Tibial artery (tissue), 4 donors: ENCODE results near the gene C21orf91.

Experiments used
- DNase-seq, 2 donors: peaks; one replicate each; pipeline ENCODE4 v3.0.0-alpha.2; 2019
- H3K27ac ChIP-seq, 2 donors: fragments of 200-600 bp; sonication (generic) in 1 of 2; 1 replicate in 1 of 2; 2 replicates in 1 of 2; pipeline ENCODE4 v1.5.1; 2018 to 2019; ENCODE audit warnings: mild to moderate bottlenecking in 1 of 2
- H3K27me3 ChIP-seq, 2 donors: fragments of 200-600 bp; sonication (generic) in 1 of 2; one replicate each; pipeline versions ENCODE4 v1.5.1 to v1.6.0; 2016 to 2019
- H3K36me3 ChIP-seq, 3 donors: fragments of 200-600 bp; sonication (generic) in 2 of 3; one replicate each; pipeline ENCODE4 v1.5.1; 2016 to 2019; ENCODE audit warnings: mild to moderate bottlenecking in 2 of 3
- H3K4me1 ChIP-seq, 4 donors: fragments of 200-600 bp; sonication (generic) in 2 of 4; 1 replicate in 3 of 4; 2 replicates in 1 of 4; pipeline ENCODE4 v1.5.1; 2016 to 2019
- H3K4me3 ChIP-seq, 2 donors: fragments of 200-600 bp; sonication (generic) in 1 of 2; 1 replicate in 1 of 2; 2 replicates in 1 of 2; pipeline ENCODE4 v1.5.1; 2018 to 2019; ENCODE audit warnings: mild to moderate bottlenecking in 2 of 2
- H3K9me3 ChIP-seq, 3 donors: fragments of 200-600 bp; sonication (generic) in 1 of 3; one replicate each; pipeline ENCODE4 v1.5.1; 2016 to 2019
- intact Hi-C: fragments of 100-400 bp; cut with DNase I; formaldehyde crosslinking; loops from one replicate; pipeline ENCODE4 v1.15.0; 2023; ENCODE audit warnings: low total_unique reads
- TF ChIP-seq, protein P1 (sequence below), 2 experiments: fragments of 200-600 bp in 1 of 2; fragments of 450-650 bp in 1 of 2; IDR thresholded peaks; one replicate each; pipeline ENCODE4 v1.5.1; 2017 to 2019; ENCODE audit warnings: antibody characterized with exemption in 2 of 2, mild to moderate bottlenecking in 1 of 2, moderate library complexity in 1 of 2

C21orf91 gene

DNA sequence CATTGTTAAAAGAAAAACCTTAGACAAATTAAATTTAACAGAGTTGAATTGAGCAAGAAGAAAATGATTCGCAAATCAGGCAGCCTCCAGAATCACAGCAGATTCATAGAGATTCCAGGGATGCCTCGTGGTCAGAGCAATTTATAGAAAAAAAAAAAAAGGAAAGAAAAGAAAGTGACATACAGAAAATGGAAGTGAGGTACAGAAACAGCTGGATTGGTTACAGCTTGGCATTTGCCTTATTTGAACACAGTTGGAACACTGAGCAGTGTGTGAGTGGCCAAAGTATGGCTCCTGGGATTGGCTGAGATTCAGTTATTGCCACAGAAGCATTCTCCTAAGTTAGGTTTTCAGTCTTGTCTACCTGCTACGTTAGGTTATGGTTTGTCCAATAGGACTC, 9.1 kb upstream of the C21orf91 start:
- TF ChIP-seq, protein P1, sequence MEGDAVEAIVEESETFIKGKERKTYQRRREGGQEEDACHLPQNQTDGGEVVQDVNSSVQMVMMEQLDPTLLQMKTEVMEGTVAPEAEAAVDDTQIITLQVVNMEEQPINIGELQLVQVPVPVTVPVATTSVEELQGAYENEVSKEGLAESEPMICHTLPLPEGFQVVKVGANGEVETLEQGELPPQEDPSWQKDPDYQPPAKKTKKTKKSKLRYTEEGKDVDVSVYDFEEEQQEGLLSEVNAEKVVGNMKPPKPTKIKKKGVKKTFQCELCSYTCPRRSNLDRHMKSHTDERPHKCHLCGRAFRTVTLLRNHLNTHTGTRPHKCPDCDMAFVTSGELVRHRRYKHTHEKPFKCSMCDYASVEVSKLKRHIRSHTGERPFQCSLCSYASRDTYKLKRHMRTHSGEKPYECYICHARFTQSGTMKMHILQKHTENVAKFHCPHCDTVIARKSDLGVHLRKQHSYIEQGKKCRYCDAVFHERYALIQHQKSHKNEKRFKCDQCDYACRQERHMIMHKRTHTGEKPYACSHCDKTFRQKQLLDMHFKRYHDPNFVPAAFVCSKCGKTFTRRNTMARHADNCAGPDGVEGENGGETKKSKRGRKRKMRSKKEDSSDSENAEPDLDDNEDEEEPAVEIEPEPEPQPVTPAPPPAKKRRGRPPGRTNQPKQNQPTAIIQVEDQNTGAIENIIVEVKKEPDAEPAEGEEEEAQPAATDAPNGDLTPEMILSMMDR (IDR thresholded peaks at IDR 0.05), result no peak
- intact Hi-C loops, result no loop called here
- DNase-seq, result no peak
- Histone ChIP-seq H3K4me3 (no peak overlapping the region), H3K27ac (no peak overlapping the region), H3K4me1 (peaks cover 0 to 24% (median 0%) of the 10 kb centered on the region in 4 donors), H3K9me3 (no peaks in the 10 kb centered on the region), H3K36me3 (no peaks in the 10 kb centered on the region), H3K27me3 (no peaks in the 10 kb centered on the region)

DNA sequence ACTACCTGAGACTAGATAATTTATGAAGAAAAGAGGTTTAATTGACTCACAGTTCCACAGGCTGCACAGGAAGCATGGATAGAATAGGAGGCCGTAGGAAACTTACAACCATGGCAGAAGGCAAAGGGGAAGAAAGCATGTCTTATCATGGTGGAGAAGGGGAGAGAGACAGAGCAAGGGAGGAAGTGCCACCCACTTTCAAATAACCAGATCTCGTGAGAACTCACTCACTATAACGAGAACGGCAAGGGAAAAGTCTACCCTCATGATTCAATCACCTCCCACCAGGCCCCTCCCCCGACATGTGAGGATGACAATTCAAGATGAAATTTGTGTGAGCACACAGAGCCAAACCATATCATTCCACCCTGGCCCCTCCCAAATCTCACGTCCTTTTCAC, 4.7 kb upstream of the C21orf91 start:
- Histone ChIP-seq H3K4me3 (no peak overlapping the region), H3K4me1 (peaks cover 0 to 11% (median 0%) of the 10 kb centered on the region in 4 donors), H3K36me3 (no peaks in the 10 kb centered on the region), H3K9me3 (no peaks in the 10 kb centered on the region), H3K27me3 (no peaks in the 10 kb centered on the region), H3K27ac (no peak overlapping the region)
- intact Hi-C loops, result no loop called here
- TF ChIP-seq, protein P1 (IDR thresholded peaks at IDR 0.05), result no peak
- no peak for DNase-seq

DNA sequence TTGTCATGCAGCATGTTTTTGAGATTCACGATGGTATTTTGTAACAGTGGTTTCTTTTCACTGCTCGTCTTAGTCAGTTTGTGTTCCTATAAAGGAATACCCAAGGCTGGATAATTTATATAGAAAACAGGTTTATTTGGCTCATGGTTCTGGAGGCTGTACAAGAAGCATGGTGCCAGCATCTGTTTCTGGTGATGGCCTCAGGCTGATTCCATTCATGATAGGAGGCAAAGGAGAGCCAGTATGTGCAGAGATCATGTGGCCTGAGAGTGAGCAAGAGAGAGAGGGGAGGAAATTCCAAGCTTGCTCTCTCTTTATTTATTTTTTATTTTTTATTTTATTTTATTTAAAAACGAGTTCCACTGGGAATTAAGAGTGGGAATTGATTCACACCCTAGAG, 2.0 kb upstream of the C21orf91 start:
- TF ChIP-seq, protein P1 (IDR thresholded peaks at IDR 0.05), result no peak

DNA sequence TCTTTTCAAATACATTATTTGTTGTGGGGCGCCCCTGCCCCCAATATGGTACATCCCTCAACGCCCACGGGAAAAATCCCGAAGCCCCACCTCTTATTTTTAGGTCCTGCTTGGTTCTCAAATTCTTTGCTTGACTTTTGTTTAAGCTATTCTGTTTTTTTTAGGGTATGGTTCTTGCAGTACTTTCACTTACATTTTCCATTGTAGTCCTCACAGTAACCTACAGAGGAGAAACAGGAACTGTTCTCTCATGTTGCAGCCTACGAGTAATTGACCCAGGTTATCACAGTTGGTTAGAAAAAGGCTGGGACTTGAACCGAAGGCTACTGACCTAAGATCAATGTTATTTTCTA, 697 bp upstream of the C21orf91 start:
- peak overlapping the region; percentile 98 to 99 for H3K4me3 ChIP-seq
- no peak for DNase-seq
- no peaks in the 10 kb centered on the region for H3K36me3 ChIP-seq
- intact Hi-C loops, result loop anchor here (2.0 kb wide), 1 partner anchor 207 kb away; the partner anchor contains the start of gene BTG3
- H3K27me3 ChIP-seq, result no peaks in the 10 kb centered on the region
- no peaks in the 10 kb centered on the region for H3K9me3 ChIP-seq
- H3K4me1 ChIP-seq, result peaks cover 0 to 28% (median 8%) of the 10 kb centered on the region in 4 donors
- TF ChIP-seq, protein P1 (IDR thresholded peaks at IDR 0.05), result no peak
- peak overlapping the region; percentile 92 to 93 for H3K27ac ChIP-seq

More for the DNA sequence above, 2.0 kb upstream of the C21orf91 start:
- no peak for DNase-seq
- H3K4me3 ChIP-seq, result no peak overlapping the region
- no peak overlapping the region for H3K27ac ChIP-seq
- H3K27me3 ChIP-seq, result no peaks in the 10 kb centered on the region
- no peaks in the 10 kb centered on the region for H3K9me3 ChIP-seq
- peaks cover 0 to 32% (median 8%) of the 10 kb centered on the region in 4 donors for H3K4me1 ChIP-seq
- intact Hi-C loops, result no loop called here
- H3K36me3 ChIP-seq, result no peaks in the 10 kb centered on the region

DNA sequence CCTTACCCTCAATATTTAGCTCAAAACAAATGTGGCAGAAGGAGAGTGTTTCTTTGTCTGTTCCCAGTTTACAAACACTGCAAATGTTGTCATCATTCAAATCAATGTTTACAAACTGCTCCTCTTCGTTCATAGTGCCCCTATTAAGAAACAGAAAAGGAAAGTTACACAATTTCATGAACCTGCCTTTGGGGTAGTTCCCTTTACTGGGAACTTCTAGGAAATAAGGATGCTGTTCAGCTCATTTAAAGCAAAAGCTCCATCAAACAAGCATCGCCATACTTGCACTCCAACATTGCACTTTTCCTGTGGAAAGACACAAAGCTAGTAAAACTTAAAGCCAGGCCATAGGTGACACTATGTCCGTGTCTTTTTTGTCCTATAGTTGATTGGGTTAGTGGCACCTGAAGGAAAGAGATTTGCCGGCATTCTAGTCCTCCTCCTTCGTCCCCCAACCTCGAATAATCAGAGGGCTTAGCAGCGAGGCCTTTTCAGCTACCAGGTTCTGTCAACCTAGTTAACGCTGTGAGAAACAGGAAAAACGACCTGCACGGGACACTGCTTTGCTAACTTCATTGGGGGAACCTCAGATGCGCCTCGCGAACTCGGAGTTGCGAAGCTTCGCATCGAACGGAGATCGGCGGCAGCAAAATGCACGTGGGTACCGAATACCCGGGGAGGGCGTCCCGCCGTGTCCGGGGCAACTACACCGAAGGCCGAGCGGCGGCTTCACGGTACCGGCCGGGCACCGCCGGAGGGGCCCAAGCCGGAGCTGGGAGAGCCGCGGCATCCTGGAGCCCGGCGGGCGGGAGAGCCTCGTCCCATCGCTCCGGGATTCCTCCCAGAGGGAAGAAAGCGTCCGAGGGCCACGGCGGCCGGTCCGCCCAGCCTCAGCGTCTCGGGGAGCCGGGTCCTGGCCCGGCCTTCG, 706 bp downstream of the C21orf91 start:
- no peaks in the 10 kb centered on the region for H3K27me3 ChIP-seq
- H3K4me1 ChIP-seq, result peaks cover 0 to 23% (median 8%) of the 10 kb centered on the region in 4 donors
- peaks cover 0 to 9% (median 4%) of the 10 kb centered on the region in 3 donors for H3K36me3 ChIP-seq
- intact Hi-C loops, result loop anchor here (2.0 kb wide), 1 partner anchor 206 kb away; the partner anchor contains the start of gene BTG3
- peak in 1 of 2 donors; percentile 66 for DNase-seq
- peak overlapping the region; percentile 98 to 99 for H3K4me3 ChIP-seq
- no peaks in the 10 kb centered on the region for H3K9me3 ChIP-seq
- peak overlapping the region; percentile 92 to 93 for H3K27ac ChIP-seq
- TF ChIP-seq, protein P1 (IDR thresholded peaks at IDR 0.05), result no peak
